GM12878 (cell line): Measurements from ENCODE around the gene GOSR2. TPM values are rescaled to one million over a fixed set of nuclear protein-coding genes. Genes with fewer than 3 reads are reported as not detected.

Source experiments
- ATAC-seq: fragments of 200-7000 bp; cut with Tn5 transposase; 3 replicates; pipeline ENCODE4 v1.9.1; 2020; ENCODE audit warnings: mild to moderate bottlenecking, moderate library complexity
- BruUV-seq: library from RNA; stranded (reverse); fragments of 400-500 nt; replicated peaks from 2 replicates; lab custom pipeline; 2021; lab: Mats Ljungman, UMichigan
- CTCF ChIA-PET: fragments of 300-600 bp; sonication (Branson Sonifier 250); formaldehyde crosslinking; extraction: SDS; loops from one replicate; lab custom pipeline; 2021; ENCODE audit warnings: inconsistent platforms; lab: Yijun Ruan, JAX
- POLR2A ChIA-PET: fragments of 350-600 bp; formaldehyde crosslinking; extraction: SDS; loops from one replicate; lab custom pipeline; 2021; ENCODE audit warnings: inconsistent platforms; lab: Charles Lee
- RAD21 ChIA-PET: fragments of 300-600 bp; sonication (Branson Sonifier 250); formaldehyde crosslinking; loops from one replicate; lab custom pipeline; 2023; ENCODE audit warnings: antibody characterized with exemption; ENCODE audit not compliant: unreplicated experiment; lab: Charles Lee
- SMC1A ChIA-PET: fragments of 300-600 bp; sonication (Branson Sonifier 250); formaldehyde crosslinking; loops from one replicate; lab custom pipeline; 2023; ENCODE audit not compliant: unreplicated experiment, uncharacterized antibody; lab: Charles Lee
- DNase-seq: peaks from one replicate; pipeline ENCODE4 v3.0.0-alpha.2; 2011; ENCODE audit warnings: low read depth, low spot score
- FAIRE-seq: peaks from 3 replicates; lab custom pipeline; 2011; peaks lifted over from hg19 to GRCh38; lab: Jason Lieb, UNC
- H2AFZ ChIP-seq: 2 replicates; pipeline ENCODE4 v1.6.0; 2011; ENCODE audit warnings: low read depth, low read length, control low read depth; ENCODE audit not compliant: control insufficient read depth
- H3K27ac ChIP-seq: 2 replicates; pipeline ENCODE4 v1.5.1; 2011; ENCODE audit warnings: control low read depth; ENCODE audit not compliant: control insufficient read depth, insufficient read depth
- H3K27me3 ChIP-seq, 2 experiments: replicated peaks in 1 of 2; 2 replicates each; pipeline versions ENCODE4 v1.6.0 to v1.6.1; 2011; ENCODE audit warnings: low read length in 1 of 2; ENCODE audit not compliant: control insufficient read depth in 2 of 2, insufficient read depth in 2 of 2
- H3K36me3 ChIP-seq, 2 experiments: 2 replicates each; pipeline ENCODE4 v1.5.1; 2011; ENCODE audit warnings: low read length in 1 of 2; ENCODE audit not compliant: control insufficient read depth in 2 of 2, insufficient read depth in 2 of 2
- H3K4me1 ChIP-seq: 2 replicates; pipeline ENCODE4 v1.6.1; 2011; ENCODE audit warnings: mild to moderate bottlenecking, low read length, moderate library complexity, mixed read lengths; ENCODE audit not compliant: control insufficient read depth, insufficient read depth
- H3K4me2 ChIP-seq: 2 replicates; pipeline ENCODE4 v1.6.0; 2011; ENCODE audit warnings: control low read depth; ENCODE audit not compliant: control insufficient read depth, insufficient read depth
- H3K4me3 ChIP-seq: fragments of 200-600 bp; sonication (generic); 2 replicates; pipeline ENCODE4 v1.5.1; 2016
- H3K79me2 ChIP-seq: 2 replicates; pipeline ENCODE4 v1.6.0; 2011; ENCODE audit warnings: low read length; ENCODE audit not compliant: control insufficient read depth, insufficient read depth
- H3K9ac ChIP-seq: 2 replicates; pipeline ENCODE4 v1.8.0; 2011; ENCODE audit warnings: low read length, control low read depth, mixed read lengths; ENCODE audit not compliant: control insufficient read depth, insufficient read depth
- H3K9me3 ChIP-seq: replicated peaks from 3 replicates; pipeline ENCODE4 v1.5.1; 2011; ENCODE audit warnings: mild to moderate bottlenecking, low read length; ENCODE audit not compliant: control insufficient read depth, insufficient read depth
- H4K20me1 ChIP-seq: 2 replicates; pipeline ENCODE4 v1.6.0; 2011; ENCODE audit not compliant: control insufficient read depth, insufficient read depth
- E4F1 ChIP-seq: fragments of 450-650 bp; IDR thresholded peaks from 2 replicates; pipeline ENCODE4 v1.6.1; 2018; ENCODE audit warnings: borderline replicate concordance, mild to moderate bottlenecking; ENCODE audit not compliant: partially characterized antibody
- JUND ChIP-seq: IDR thresholded peaks from 2 replicates; pipeline ENCODE4 v1.6.1; 2012; ENCODE audit warnings: low read depth, mild to moderate bottlenecking, low read length, improper control_type of control experiment, moderate library complexity
- KLF5 ChIP-seq: fragments of 450-650 bp; IDR thresholded peaks from 2 replicates; pipeline ENCODE4 v1.6.1; 2014; ENCODE audit warnings: mild to moderate bottlenecking; ENCODE audit not compliant: partially characterized antibody
- MTA2 ChIP-seq: fragments of 450-650 bp; IDR thresholded peaks from 2 replicates; pipeline ENCODE4 v1.6.1; 2016; ENCODE audit warnings: low read depth, mild to moderate bottlenecking, moderate library complexity
- SP1 ChIP-seq: IDR thresholded peaks from one replicate; pipeline ENCODE4 v1.6.1; 2011; ENCODE audit warnings: low read depth, low read length
- TAF1 ChIP-seq: IDR thresholded peaks from 2 replicates; pipeline ENCODE4 v1.6.1; 2011; ENCODE audit warnings: mild to moderate bottlenecking, low read depth, low read length, borderline replicate concordance
- ZBTB4 ChIP-seq: fragments of 450-650 bp; formaldehyde crosslinking; IDR thresholded peaks from 2 replicates; pipeline ENCODE4 v1.4.0; 2022; ENCODE audit warnings: mild to moderate bottlenecking, moderate library complexity
- ZNF592 ChIP-seq: fragments of 450-650 bp; IDR thresholded peaks from 2 replicates; pipeline ENCODE4 v1.6.1; 2017; ENCODE audit warnings: mild to moderate bottlenecking, moderate library complexity
- WGBS: methylation state at CpG from one replicate; pipeline ENCODE4 v1.1.6; 2016; ENCODE audit warnings: low lambda C conversion rate; ENCODE audit not compliant: insufficient replicate concordance, insufficient coverage; ENCODE audit errors: missing lambda C conversion rate; 5-methylcytosine and 5-hydroxymethylcytosine counted together
- in situ Hi-C: fragments of 300-500 bp; cut with MboI; formaldehyde crosslinking; loops from 9 replicates; pipeline ENCODE4 v1.14.3; 2018; ENCODE audit warnings: mixed read lengths
- intact Hi-C: fragments of 100-400 bp; cut with micrococcal nuclease; formaldehyde crosslinking; loops from one replicate; pipeline ENCODE4 v1.14.2; 2022; ENCODE audit not compliant: unreplicated experiment
- polyA plus RNA-seq, 11 experiments: library from polyadenylated mRNA; depleted of rRNA in 4 of 11; unstranded in 6 of 11; stranded (reverse) in 5 of 11; fragments of >200 nt; fragmentation: Nextera tagmentation in 4 of 11; fragmentation: Illumina TruSeq in 1 of 11; extraction: Ambion mirVana in 4 of 11; extraction: Trizol in 1 of 11; gene quantifications; 1 replicate in 1 of 11; 2 replicates in 10 of 11; pipeline versions ENCODE4 v1.2.1 to v1.2.3, GENCODE V29; 2011 to 2016; ENCODE audit warnings: inconsistent platforms in 2 of 11, missing spikeins in 2 of 11, low read depth in 1 of 11
- total RNA-seq, 4 experiments: library from RNA; depleted of rRNA in 3 of 4; stranded (reverse); fragments of >200 nt in 3 of 4; fragmentation: Illumina TruSeq in 1 of 4; extraction: Trizol in 1 of 4; gene quantifications; 2 replicates each; pipeline versions ENCODE4 v1.2.1 to v1.2.3, GENCODE V29; 2013 to 2021
- TF ChIP-seq, protein P1 (sequence below): fragments of 450-650 bp; IDR thresholded peaks from 2 replicates; pipeline ENCODE4 v1.6.1; 2014; ENCODE audit warnings: mild to moderate bottlenecking

The GOSR2 gene
- total and polyA plus RNA-seq, 10 of the 15 experiments (the other 5 are each of a cell fraction or from before 2014, with no cell fraction given), result 30.1 to 64.5 (median 47.0) TPM

GRCh38 chr17:46889992-46890564 is 32.9 kb upstream of the GOSR2 start (continued):
- TF ChIP-seq ZNF592 (no peak), KLF5 (no peak), SP1 (no peak)

GRCh38 chr17:46890638-46891037 is 32.3 kb upstream of the GOSR2 start:
- H2AFZ ChIP-seq, result no peak overlapping the region
- ATAC-seq (no peak), DNase-seq (no peak), FAIRE-seq (no peak)
- no peaks in the 10 kb centered on the region for H3K4me1 ChIP-seq
- no peaks in the 10 kb centered on the region for H3K36me3 ChIP-seq
- intact Hi-C loops (no loop called here), in situ Hi-C loops (loop anchor here (10.0 kb wide), 1 partner anchor 96 kb away; no protein-coding TSS in a partner anchor)
- CTCF ChIA-PET, result no interaction called here
- no peaks in the 10 kb centered on the region for H3K79me2 ChIP-seq
- 9% methylated on average over 6 of the region's 6 CpGs for WGBS
- RAD21 ChIA-PET, result no interaction called here
- POLR2A ChIA-PET, result no interaction called here
- no peaks in the 10 kb centered on the region for H3K9me3 ChIP-seq
- H3K4me3 ChIP-seq, result no peak overlapping the region
- H3K9ac ChIP-seq, result no peak overlapping the region
- no peak overlapping the region for H3K27ac ChIP-seq
- peaks cover 3% of the 10 kb centered on the region; the same call in 1 of the 2 replicates for H4K20me1 ChIP-seq
- H3K4me2 ChIP-seq, result no peak overlapping the region
- H3K27me3 ChIP-seq, result peaks cover 3% of the 10 kb centered on the region in 2 experiments; a peak in 3 of 4 replicates
- BruUV-seq, result no TSS peak
- SMC1A ChIA-PET, result no interaction called here
- TF ChIP-seq ZBTB4 (no peak), TAF1 (no peak), E4F1 (no peak), MTA2 (no peak), JUND (no peak)
- TF ChIP-seq, protein P1, sequence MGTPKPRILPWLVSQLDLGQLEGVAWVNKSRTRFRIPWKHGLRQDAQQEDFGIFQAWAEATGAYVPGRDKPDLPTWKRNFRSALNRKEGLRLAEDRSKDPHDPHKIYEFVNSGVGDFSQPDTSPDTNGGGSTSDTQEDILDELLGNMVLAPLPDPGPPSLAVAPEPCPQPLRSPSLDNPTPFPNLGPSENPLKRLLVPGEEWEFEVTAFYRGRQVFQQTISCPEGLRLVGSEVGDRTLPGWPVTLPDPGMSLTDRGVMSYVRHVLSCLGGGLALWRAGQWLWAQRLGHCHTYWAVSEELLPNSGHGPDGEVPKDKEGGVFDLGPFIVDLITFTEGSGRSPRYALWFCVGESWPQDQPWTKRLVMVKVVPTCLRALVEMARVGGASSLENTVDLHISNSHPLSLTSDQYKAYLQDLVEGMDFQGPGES, result no peak
